Measurements from ENCODE around the gene ZNF366.

Gene ZNF366

GRCh38 chr5:72518001-72518683, 10.9 kb upstream of the ZNF366 start:
- DNase-seq, result no peak

- no peak for DNase-seq
These were observed 9.7 kb upstream of the ZNF366 start for GRCh38 chr5:72516916-72517315.

GRCh38 chr5:72515211-72515610, 8.0 kb upstream of the ZNF366 start:
- no peak for DNase-seq

- DNase-seq, result no peak
These were observed 5.3 kb upstream of the ZNF366 start for GRCh38 chr5:72512593-72512860.

GRCh38 chr5:72511774-72512592, 4.8 kb upstream of the ZNF366 start:
- no peak for DNase-seq

- no peak for DNase-seq
These were observed 4.2 kb upstream of the ZNF366 start for GRCh38 chr5:72511366-72511765.

GRCh38 chr5:72510610-72511181, 3.5 kb upstream of the ZNF366 start:
- DNase-seq, result no peak

GRCh38 chr5:72509401-72509800, 2.2 kb upstream of the ZNF366 start:
- DNase-seq, result no peak

GRCh38 chr5:72508241-72509170, 1.3 kb upstream of the ZNF366 start:
- no peak for DNase-seq

GRCh38 chr5:72507907-72508238, 663 bp upstream of the ZNF366 start:
- no peak for DNase-seq

GRCh38 chr5:72506158-72506549, 1.1 kb downstream of the ZNF366 start:
- no peak for DNase-seq

- no peak for DNase-seq
These were observed 1.6 kb downstream of the ZNF366 start for GRCh38 chr5:72505539-72506157.

- no peak for DNase-seq
These were observed 2.2 kb downstream of the ZNF366 start for GRCh38 chr5:72505016-72505415.

GRCh38 chr5:72503888-72504491, 3.2 kb downstream of the ZNF366 start:
- DNase-seq, result no peak

GRCh38 chr5:72501488-72501887, 5.7 kb downstream of the ZNF366 start:
- DNase-seq, result no peak

GRCh38 chr5:72499730-72500129, 7.5 kb downstream of the ZNF366 start:
- no peak for DNase-seq

GRCh38 chr5:72499090-72499489, 8.1 kb downstream of the ZNF366 start:
- no peak for DNase-seq

- DNase-seq, result no peak
These were observed 8.9 kb downstream of the ZNF366 start for GRCh38 chr5:72498284-72498683.

GRCh38 chr5:72497823-72498222, 9.4 kb downstream of the ZNF366 start:
- no peak for DNase-seq

- no peak for DNase-seq
These were observed 11.8 kb downstream of the ZNF366 start for GRCh38 chr5:72495410-72495809.

GRCh38 chr5:72494623-72495124, 12.5 kb downstream of the ZNF366 start:
- DNase-seq, result no peak

GRCh38 chr5:72489536-72489935, 17.7 kb downstream of the ZNF366 start:
- DNase-seq, result no peak

All from activated T-cell treated with anti-CD3 and anti-CD28 coated beads for 4 hours (primary cell).